Esophagus (tissue), 2 donors: ENCODE measurements around the gene TRIM27. TPM values are rescaled to one million over a fixed set of nuclear protein-coding genes. Genes with fewer than 3 reads are reported as not detected.

ENCODE experiments used
- H3K27ac ChIP-seq, 2 donors: one replicate each; pipeline ENCODE4 v1.5.1; 2013; ENCODE audit warnings: low read depth in 2 of 2, mild to moderate bottlenecking in 2 of 2, inconsistent platforms in 1 of 2, low read length in 1 of 2, moderate library complexity in 1 of 2
- H3K27me3 ChIP-seq, 2 donors: one replicate each; pipeline ENCODE4 v1.6.1; 2013; ENCODE audit warnings: low read length in 2 of 2, control low read depth in 1 of 2, mild to moderate bottlenecking in 1 of 2; ENCODE audit not compliant: insufficient read depth in 2 of 2, control insufficient read depth in 1 of 2
- H3K36me3 ChIP-seq, 2 donors: one replicate each; pipeline ENCODE4 v1.6.1; 2013; ENCODE audit warnings: low read length in 1 of 2; ENCODE audit not compliant: control insufficient read depth in 2 of 2, insufficient read depth in 2 of 2
- H3K4me1 ChIP-seq, 2 donors: one replicate each; pipeline ENCODE4 v1.6.1; 2013; ENCODE audit warnings: low read length in 1 of 2; ENCODE audit not compliant: control insufficient read depth in 2 of 2, insufficient read depth in 2 of 2
- H3K4me3 ChIP-seq, 2 donors: one replicate each; pipeline ENCODE4 v1.5.1; 2013; ENCODE audit warnings: low read length in 2 of 2, mild to moderate bottlenecking in 2 of 2, low read depth in 1 of 2, moderate library complexity in 1 of 2
- H3K9me3 ChIP-seq, 2 donors: one replicate each; pipeline ENCODE4 v1.6.1; 2013; ENCODE audit warnings: mild to moderate bottlenecking in 2 of 2, low read depth in 1 of 2, low read length in 1 of 2, moderate library complexity in 1 of 2; ENCODE audit not compliant: control insufficient read depth in 2 of 2, insufficient read depth in 1 of 2
- WGBS, 2 donors: extraction: QIAGEN DNeasy Blood & Tissue Kit; methylation state at CpG; one replicate each; pipeline ENCODE4 v1.1.7; 2013; 5-methylcytosine and 5-hydroxymethylcytosine counted together
- polyA plus RNA-seq, 2 donors: library from polyadenylated mRNA; stranded (reverse); fragments of 200-250 nt; gene quantifications; one replicate each; pipeline ENCODE4 v1.2.3, GENCODE V29; 2013
- donor health status: healthy with polysubstance abuse.
- donor health status: Bipolar disorder and iron deficiency.

The TRIM27 gene
- polyA plus RNA-seq, 2 donors, result 13.3 to 15.8 TPM

DNA sequence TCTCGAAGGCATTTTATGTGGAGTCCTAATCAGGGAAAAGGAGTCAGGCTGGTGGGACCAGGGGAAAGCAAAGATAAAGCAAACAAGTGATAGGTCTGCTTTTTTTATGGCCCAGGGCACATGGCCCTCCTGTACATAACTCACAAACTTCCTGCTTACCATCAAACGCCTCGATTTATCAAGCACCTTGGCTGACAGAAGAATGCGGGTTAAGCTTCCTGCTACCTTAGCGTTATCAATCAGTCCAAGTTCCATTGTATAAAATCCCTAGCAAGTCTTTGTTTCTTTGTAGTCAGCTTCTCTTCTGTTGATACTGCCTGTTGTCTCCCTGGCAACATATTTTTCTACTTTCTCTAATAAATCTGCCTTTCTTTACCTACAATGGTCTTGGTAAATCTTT lies 4.1 kb upstream of the TRIM27 start:
- no peaks in the 10 kb centered on the region for H3K27me3 ChIP-seq
- 61 to 69% methylated on average over 5 of the region's 5 CpGs for WGBS, 2 donors
- no peak overlapping the region for H3K27ac ChIP-seq
- no peaks in the 10 kb centered on the region for H3K9me3 ChIP-seq
- no peaks in the 10 kb centered on the region for H3K4me1 ChIP-seq
- no peak overlapping the region for H3K4me3 ChIP-seq
- no peaks in the 10 kb centered on the region for H3K36me3 ChIP-seq

DNA sequence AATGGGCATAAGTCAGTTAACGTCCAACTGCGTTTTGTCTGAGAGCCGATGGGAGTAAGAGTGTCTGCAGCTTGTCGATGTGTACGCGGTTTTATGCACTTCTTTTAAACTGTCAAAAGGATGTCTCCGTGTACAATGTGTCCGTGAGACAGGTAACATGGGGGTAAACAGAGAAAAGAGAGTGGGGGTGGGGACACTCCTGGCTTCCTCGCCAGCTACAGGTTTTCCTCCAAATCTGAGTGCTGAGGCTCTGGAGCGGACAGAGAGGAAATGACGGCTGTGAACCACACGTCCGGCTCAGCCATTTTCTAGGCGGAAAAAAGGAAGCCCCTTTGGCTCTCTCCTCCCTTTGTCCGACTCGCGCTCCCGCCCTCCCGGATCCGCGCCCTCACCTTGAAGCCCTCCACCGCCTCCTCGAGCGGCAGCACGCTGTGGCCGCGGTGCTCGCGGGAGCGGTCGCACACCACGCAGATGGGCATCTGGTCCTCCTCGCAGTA lies 916 bp downstream of the TRIM27 start:
- peak overlapping the region; percentile 58 to 99 for H3K4me3 ChIP-seq
- H3K9me3 ChIP-seq, result no peaks in the 10 kb centered on the region
- no peaks in the 10 kb centered on the region for H3K27me3 ChIP-seq
- 0 to 1% methylated on average over 29 to 33 of the region's 33 CpGs for WGBS, 2 donors
- H3K27ac ChIP-seq, result peak overlapping the region; percentile 93 to 96
- H3K36me3 ChIP-seq, result peaks cover 7 to 11% of the 10 kb centered on the region in 2 donors
- H3K4me1 ChIP-seq, result peaks cover 0 to 6% of the 10 kb centered on the region in 2 donors

DNA sequence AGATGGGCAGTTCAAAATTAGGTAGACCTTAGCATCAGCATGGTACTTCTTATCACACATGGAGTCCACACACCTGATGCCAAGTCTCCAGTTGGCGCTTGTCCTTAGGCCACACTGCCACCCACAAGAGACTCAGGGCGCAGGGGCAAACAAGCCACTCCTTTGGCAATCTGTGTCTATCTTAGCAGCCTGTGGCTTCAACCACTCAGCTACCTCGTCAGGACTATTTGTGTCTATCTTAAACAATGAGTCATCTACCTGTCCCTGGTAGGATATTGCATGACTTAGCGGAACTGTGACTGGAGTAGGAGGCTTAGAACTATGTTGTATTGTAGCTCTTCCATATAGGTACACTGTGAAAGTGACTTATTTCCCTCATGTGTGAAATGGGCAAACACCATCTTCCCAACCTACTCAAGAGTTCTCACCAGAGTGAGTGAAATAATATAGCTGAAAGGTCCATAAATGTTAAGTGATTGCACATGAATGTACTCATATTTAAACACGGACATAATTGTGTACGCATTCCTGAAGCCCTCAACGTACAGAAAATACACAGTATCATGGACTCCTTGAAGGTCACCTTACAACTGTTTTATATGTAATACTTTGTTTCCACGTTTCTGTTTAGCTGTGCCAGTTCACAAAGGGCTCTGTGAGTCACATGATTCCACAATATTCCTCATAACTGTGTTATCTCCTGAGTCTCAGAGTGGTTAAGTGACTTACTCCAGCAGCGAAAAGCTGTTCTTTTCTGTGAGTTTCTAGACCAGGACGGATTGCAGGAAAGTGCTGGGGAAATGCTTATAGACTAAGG lies 1.6 kb downstream of the TRIM27 start:
- Histone ChIP-seq H3K9me3 (no peaks in the 10 kb centered on the region), H3K36me3 (peaks cover 7 to 13% of the 10 kb centered on the region in 2 donors), H3K4me3 (peak overlapping the region; percentile 58 to 99), H3K27me3 (no peaks in the 10 kb centered on the region), H3K4me1 (peaks cover 0 to 6% of the 10 kb centered on the region in 2 donors), H3K27ac (peak overlapping the region; percentile 93 to 96)
- 24 to 29% methylated on average over 10 of the region's 10 CpGs for WGBS, 2 donors

DNA sequence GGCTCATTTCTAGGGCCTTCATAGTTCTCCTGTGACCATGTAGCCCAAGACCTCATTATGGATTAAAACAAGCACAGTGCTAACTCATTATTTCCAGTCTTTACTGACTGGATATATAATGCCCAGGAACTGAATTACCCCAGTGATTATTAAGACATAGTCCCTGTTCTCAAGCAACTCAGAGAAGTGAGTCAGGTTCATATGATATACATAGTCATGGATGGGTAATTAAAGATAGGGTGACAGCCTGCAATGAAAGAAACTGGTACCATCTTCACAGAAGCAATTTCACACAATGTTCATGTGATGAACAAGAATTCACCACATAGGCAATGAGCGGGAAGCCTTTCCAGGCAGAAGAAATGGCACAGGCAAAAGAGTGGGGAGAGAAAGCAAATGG lies 3.5 kb downstream of the TRIM27 start:
- 100% methylated on average over 1 of the region's 1 CpG for WGBS, 2 donors
- peaks cover 7 to 17% of the 10 kb centered on the region in 2 donors for H3K36me3 ChIP-seq
- H3K9me3 ChIP-seq, result no peaks in the 10 kb centered on the region
- peaks cover 0 to 6% of the 10 kb centered on the region in 2 donors for H3K4me1 ChIP-seq
- H3K27ac ChIP-seq, result no peak overlapping the region
- no peaks in the 10 kb centered on the region for H3K27me3 ChIP-seq
- H3K4me3 ChIP-seq, result no peak overlapping the region

DNA sequence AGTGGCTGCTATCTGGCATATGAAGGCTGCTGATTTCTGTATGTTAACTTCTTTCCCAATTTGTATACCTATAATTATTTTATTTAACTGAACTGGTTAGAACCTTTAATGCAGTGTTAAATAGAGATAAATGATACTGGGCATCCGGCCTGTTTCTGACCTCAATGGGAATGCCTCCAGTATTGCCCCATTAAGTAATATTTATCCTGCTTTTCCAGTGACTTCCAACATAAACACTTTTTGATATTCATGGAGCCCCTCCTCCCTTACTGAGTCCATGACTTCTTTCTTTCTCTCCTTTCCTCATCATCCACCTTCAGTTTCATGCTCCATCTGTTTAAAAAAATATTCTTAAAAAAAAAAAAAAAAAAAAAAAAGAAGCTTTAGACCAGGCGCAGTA lies 8.8 kb downstream of the TRIM27 start:
- no peaks in the 10 kb centered on the region for H3K27me3 ChIP-seq
- H3K27ac ChIP-seq, result no peak overlapping the region
- H3K9me3 ChIP-seq, result no peaks in the 10 kb centered on the region
- peaks cover 8 to 10% of the 10 kb centered on the region in 2 donors for H3K36me3 ChIP-seq
- no peaks in the 10 kb centered on the region for H3K4me1 ChIP-seq
- no peak overlapping the region for H3K4me3 ChIP-seq
- WGBS, 2 donors, result 86 to 88% methylated on average over 2 of the region's 2 CpGs

DNA sequence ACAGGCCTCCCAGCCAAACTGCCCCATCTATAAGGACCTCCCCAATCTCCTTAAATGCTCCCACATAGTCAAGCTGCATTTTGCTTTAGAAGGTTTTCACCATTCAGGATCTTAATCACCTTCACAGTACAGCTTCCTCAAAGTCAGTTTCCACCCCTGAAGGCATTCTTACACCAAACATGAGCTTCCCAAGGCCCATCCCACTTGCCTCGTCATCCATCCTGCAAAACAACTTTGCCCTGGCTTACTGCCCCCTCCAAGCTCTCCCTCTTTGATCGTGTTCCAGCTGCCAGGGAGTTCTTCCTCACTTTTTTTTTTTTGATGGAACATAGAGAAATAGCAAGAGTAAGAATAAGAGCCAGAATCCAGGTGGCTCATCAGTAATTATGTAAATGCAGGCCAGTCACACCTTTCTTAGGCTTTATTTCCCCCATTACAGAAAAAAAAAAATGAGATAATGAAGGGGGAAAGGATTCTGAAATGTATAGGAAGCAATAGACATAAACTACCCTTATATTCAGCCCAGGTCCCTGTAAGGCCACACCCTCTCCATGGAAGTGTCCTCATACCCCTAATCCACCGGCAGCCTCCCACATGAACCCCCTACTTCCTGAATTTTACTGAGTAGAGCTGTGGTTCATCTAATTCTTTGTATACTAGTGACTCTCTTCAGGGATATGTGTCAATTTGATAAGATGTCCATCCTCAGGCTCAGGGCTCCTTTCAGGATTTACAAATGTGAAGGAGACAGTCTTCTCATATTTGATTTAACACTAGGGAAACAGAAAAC lies 12.7 kb downstream of the TRIM27 start:
- Histone ChIP-seq H3K9me3 (no peaks in the 10 kb centered on the region), H3K27me3 (no peaks in the 10 kb centered on the region), H3K27ac (peak overlapping the region; percentile 21 to 69), H3K4me1 (no peaks in the 10 kb centered on the region), H3K36me3 (peaks cover 10 to 13% of the 10 kb centered on the region in 2 donors), H3K4me3 (no peak overlapping the region)
- WGBS, 2 donors, result 41 to 69% methylated on average over 3 of the region's 3 CpGs

DNA sequence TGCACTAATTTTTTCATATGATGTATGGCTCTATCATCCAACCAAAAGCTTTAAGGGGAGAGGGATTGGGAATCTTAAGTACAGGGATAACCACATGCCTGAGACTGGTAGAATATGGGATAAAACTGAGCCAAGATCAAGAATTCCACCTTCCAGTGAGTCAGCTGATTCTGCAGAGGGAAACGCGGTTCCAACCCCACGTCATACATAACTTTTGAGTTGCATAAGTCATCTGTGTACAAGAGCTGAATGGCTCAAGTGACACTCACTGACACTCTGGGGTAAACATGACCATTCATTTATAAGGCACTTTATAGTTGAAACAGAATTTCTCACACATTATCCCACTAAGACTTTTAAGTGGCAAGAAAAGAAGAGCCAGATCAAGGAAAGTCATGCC lies 16.4 kb downstream of the TRIM27 start:
- no peaks in the 10 kb centered on the region for H3K27me3 ChIP-seq
- no peaks in the 10 kb centered on the region for H3K4me1 ChIP-seq
- no peaks in the 10 kb centered on the region for H3K9me3 ChIP-seq
- H3K27ac ChIP-seq, result no peak overlapping the region
- WGBS, 2 donors, result 81 to 93% methylated on average over 3 of the region's 3 CpGs
- H3K4me3 ChIP-seq, result no peak overlapping the region
- peaks cover 13 to 21% of the 10 kb centered on the region in 2 donors for H3K36me3 ChIP-seq

DNA sequence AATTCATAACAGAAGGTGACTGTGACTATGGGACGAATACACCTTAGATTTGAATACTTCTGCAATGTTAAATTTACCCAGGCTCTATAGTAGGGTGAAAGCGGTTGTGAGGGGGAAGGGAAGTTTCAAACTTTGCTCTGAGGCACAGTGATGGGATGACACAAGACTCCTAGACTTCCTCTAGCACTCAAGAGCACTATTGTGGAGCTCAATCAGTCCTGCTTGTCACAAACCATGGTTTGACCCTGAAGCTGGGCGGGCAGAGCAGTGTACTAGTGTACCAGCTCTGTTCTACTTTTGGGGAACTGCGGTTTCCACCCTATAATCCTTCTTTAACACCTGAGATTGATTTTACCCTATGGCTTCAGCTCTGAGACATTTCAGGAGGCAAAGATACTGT lies 17.1 kb downstream of the TRIM27 start:
- 92 to 97% methylated on average over 4 of the region's 4 CpGs for WGBS, 2 donors
- H3K9me3 ChIP-seq, result no peaks in the 10 kb centered on the region
- no peaks in the 10 kb centered on the region for H3K4me1 ChIP-seq
- no peak overlapping the region for H3K27ac ChIP-seq
- no peaks in the 10 kb centered on the region for H3K27me3 ChIP-seq
- H3K4me3 ChIP-seq, result no peak overlapping the region
- peaks cover 11 to 21% of the 10 kb centered on the region in 2 donors for H3K36me3 ChIP-seq

DNA sequence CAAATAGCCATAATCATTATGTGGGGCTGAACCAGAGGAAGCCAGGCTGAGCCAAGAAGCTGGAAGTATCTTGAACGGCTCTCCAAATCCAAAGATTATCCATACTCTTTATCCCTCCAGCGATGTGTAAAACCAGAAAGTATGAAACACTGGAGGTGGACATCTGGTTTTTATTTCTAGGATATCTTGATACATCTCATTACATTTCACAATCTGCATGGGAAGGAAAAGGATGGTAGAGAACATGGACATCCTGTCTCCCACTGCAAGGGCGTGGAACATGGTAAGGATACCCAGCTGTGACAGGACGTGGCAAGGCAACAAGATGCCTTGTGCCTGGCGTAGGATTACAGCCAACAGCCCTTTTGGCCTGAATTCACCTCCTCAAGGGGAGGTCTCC lies 20.1 kb downstream of the TRIM27 start:
- 95 to 98% methylated on average over 5 of the region's 5 CpGs for WGBS, 2 donors
- no peaks in the 10 kb centered on the region for H3K4me1 ChIP-seq
- no peak overlapping the region for H3K27ac ChIP-seq
- peaks cover 9 to 18% of the 10 kb centered on the region in 2 donors for H3K36me3 ChIP-seq
- H3K9me3 ChIP-seq, result no peaks in the 10 kb centered on the region
- no peaks in the 10 kb centered on the region for H3K27me3 ChIP-seq
- H3K4me3 ChIP-seq, result no peak overlapping the region
